MCF 10A (cell line): ENCODE measurements around the gene SRSF3. TPM values are rescaled to one million over a fixed set of nuclear protein-coding genes. Genes with fewer than 3 reads are reported as not detected.

Source experiments
- BruUV-seq: library from RNA; stranded (reverse); fragments of 400-500 nt; replicated peaks from 2 replicates; lab custom pipeline; 2021; lab: Mats Ljungman, UMichigan
- CTCF ChIA-PET: fragments of 300-600 bp; sonication (Branson Sonifier 250); formaldehyde crosslinking; extraction: SDS; loops from one replicate; lab custom pipeline; 2021; ENCODE audit warnings: antibody characterized with exemption, inconsistent platforms; lab: Yijun Ruan, JAX
- POLR2A ChIA-PET: fragments of 300-600, 350-650 bp; sonication (Branson Sonifier 250); formaldehyde crosslinking; extraction: SDS; loops from one replicate; lab custom pipeline; 2020; ENCODE audit warnings: antibody characterized with exemption, inconsistent platforms; lab: Yijun Ruan, JAX
- DNase-seq: peaks from one replicate; pipeline ENCODE4 v3.0.0-alpha.2; 2018; ENCODE audit not compliant: unreplicated experiment
- H3K27ac Mint-ChIP-seq: one replicate; pipeline ENCODE4 v1.8.0; 2022; ENCODE audit warnings: mild to moderate bottlenecking, low read depth, mixed read lengths; ENCODE audit not compliant: unreplicated experiment
- H3K27me3 Mint-ChIP-seq: one replicate; pipeline ENCODE4 v1.8.0; 2022; ENCODE audit warnings: mixed read lengths; ENCODE audit not compliant: insufficient read depth, unreplicated experiment
- H3K36me3 Mint-ChIP-seq: one replicate; pipeline ENCODE4 v1.8.0; 2022; ENCODE audit warnings: mild to moderate bottlenecking, moderate library complexity, mixed read lengths; ENCODE audit not compliant: insufficient read depth, unreplicated experiment
- H3K4me1 Mint-ChIP-seq: one replicate; pipeline ENCODE4 v1.8.0; 2022; ENCODE audit warnings: mixed read lengths; ENCODE audit not compliant: insufficient read depth, unreplicated experiment
- H3K4me3 Mint-ChIP-seq: one replicate; pipeline ENCODE4 v1.8.0; 2022; ENCODE audit warnings: mild to moderate bottlenecking, moderate library complexity, mixed read lengths; ENCODE audit not compliant: unreplicated experiment
- H3K9me3 Mint-ChIP-seq: one replicate; pipeline ENCODE4 v1.8.0; 2022; ENCODE audit warnings: mixed read lengths; ENCODE audit not compliant: unreplicated experiment
- intact Hi-C: fragments of 100-400 bp; cut with micrococcal nuclease; formaldehyde crosslinking; loops from 2 replicates; pipeline ENCODE4 v1.14.1; 2022
- total RNA-seq: library from RNA; stranded (reverse); gene quantifications from 2 replicates; pipeline ENCODE4 v1.2.3, GENCODE V29; 2022
- TF ChIP-seq, protein P1 (sequence below): fragments of 200-600 bp; IDR thresholded peaks from one replicate; pipeline ENCODE4 v1.8.0; 2022; ENCODE audit warnings: antibody characterized with exemption, mild to moderate bottlenecking; ENCODE audit not compliant: unreplicated experiment

Gene SRSF3
- total RNA-seq, 1 experiment from 2014 or later = 364 TPM

DNA sequence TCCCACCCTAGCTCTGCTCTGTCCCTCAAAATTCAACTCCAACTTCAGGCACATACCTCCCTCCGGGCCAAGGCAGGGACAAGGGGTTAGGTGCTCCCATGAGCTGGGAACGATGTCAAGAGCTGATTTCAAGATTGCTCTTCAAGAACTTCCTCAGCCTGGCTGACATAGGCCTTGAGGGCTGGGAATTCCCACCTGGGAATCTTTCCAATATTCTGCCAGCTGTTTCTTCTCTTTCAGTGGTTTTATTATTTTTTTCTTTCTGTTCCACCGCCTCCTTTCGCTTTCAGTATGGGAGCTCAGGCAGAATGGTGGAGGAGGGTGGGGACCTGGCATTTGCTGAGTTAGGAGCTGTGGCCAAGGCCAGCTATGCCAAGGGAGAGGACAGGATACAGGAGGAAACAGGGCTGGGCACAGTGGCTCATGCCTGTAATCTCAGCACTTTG lies 33.7 kb downstream of the SRSF3 start:
- Mint-ChIP-seq H3K27ac (peak overlapping the region; percentile 76), H3K27me3 (no peaks in the 10 kb centered on the region), H3K4me3 (no peak overlapping the region), H3K36me3 (peaks cover 5% of the 10 kb centered on the region), H3K4me1 (peaks cover 25% of the 10 kb centered on the region), H3K9me3 (no peaks in the 10 kb centered on the region)
- TF ChIP-seq, protein P1, sequence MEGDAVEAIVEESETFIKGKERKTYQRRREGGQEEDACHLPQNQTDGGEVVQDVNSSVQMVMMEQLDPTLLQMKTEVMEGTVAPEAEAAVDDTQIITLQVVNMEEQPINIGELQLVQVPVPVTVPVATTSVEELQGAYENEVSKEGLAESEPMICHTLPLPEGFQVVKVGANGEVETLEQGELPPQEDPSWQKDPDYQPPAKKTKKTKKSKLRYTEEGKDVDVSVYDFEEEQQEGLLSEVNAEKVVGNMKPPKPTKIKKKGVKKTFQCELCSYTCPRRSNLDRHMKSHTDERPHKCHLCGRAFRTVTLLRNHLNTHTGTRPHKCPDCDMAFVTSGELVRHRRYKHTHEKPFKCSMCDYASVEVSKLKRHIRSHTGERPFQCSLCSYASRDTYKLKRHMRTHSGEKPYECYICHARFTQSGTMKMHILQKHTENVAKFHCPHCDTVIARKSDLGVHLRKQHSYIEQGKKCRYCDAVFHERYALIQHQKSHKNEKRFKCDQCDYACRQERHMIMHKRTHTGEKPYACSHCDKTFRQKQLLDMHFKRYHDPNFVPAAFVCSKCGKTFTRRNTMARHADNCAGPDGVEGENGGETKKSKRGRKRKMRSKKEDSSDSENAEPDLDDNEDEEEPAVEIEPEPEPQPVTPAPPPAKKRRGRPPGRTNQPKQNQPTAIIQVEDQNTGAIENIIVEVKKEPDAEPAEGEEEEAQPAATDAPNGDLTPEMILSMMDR = no peak
- no TSS peak for BruUV-seq
- CTCF ChIA-PET = interaction anchor here (0.8 to 1.9 kb wide), 3 partner anchors 10 to 95 kb away, joined by 3 to 7 read pairs (median 3); no protein-coding TSS in a partner anchor
- POLR2A ChIA-PET = interaction anchor here (0.8 to 3.3 kb wide), 10 partner anchors 13 to 507 kb away, joined by 3 to 63 read pairs (median 8); partner anchors contain the start of gene CDKN1A
- DNase-seq = peak; percentile 70
- intact Hi-C loops = no loop called here

DNA sequence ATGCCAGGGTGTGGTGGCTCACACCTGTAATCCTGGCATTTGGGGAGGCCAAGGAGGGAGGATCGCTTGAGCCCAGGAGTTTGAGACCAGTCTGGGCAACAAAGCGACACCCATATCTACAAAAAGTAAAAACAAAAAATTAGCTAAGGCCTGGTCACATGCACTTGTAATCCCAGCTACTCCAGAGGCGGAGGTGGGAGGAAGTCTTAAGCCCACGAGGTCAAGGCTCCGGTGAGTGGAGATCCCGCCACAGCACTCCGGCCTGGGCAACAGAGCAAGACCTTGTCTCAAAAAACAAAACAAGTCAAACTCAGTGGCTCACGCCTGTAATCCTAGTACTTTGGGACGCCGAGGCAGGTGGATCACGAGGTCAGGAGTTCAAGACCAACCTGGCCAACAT lies 35.6 kb downstream of the SRSF3 start:
- Mint-ChIP-seq H3K36me3 (no peaks in the 10 kb centered on the region), H3K4me3 (no peak overlapping the region), H3K27me3 (no peaks in the 10 kb centered on the region), H3K27ac (no peak overlapping the region), H3K4me1 (peaks cover 13% of the 10 kb centered on the region), H3K9me3 (no peaks in the 10 kb centered on the region)
- POLR2A ChIA-PET = interaction anchor here (0.7 to 3.3 kb wide), 4 partner anchors 13 to 207 kb away, joined by 3 to 63 read pairs (median 10); partner anchors contain the start of gene CDKN1A
- CTCF ChIA-PET = interaction anchor here (0.6 to 1.9 kb wide), 5 partner anchors 10 to 50 kb away, joined by 3 to 7 read pairs (median 4); no protein-coding TSS in a partner anchor
- TF ChIP-seq, protein P1 = no peak
- no TSS peak for BruUV-seq
- DNase-seq = no peak
- intact Hi-C loops = no loop called here

DNA sequence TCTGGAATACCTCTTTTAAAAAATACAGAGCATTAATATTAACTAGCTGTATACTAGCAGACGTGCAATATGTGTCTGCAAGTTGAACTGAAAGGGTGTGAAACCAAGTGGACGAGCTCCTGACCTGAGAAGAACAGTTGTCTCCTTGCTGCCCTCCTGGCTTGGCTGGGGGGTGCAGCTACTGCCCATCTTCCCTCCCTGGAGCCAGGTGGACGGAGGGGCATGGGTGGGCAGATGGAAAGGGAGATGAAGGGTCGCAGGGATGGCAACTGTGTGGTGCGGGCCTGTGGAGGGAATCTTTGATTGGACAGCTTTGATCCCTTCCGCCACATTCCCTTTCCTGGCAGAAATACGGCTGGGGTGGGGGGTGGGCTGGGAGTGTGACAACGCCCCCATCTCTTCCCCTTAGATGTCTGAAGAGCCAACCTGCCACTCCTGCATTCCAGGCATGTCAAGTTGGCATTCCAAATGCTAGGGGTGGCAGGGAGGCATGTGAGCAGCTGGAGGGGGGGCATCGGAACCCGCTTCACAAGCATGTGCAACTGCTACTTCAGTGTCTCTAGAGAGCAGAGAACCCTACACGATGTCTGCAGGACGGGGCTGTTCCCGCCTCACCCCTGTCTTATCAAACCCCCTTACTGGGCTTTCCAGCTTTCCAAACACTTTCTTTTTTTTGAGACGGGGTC lies 37.3 kb downstream of the SRSF3 start:
- no peaks in the 10 kb centered on the region for H3K36me3 Mint-ChIP-seq
- no peak for DNase-seq
- no peaks in the 10 kb centered on the region for H3K9me3 Mint-ChIP-seq
- no peak overlapping the region for H3K4me3 Mint-ChIP-seq
- no TSS peak for BruUV-seq
- H3K27ac Mint-ChIP-seq = no peak overlapping the region
- peaks cover 17% of the 10 kb centered on the region for H3K4me1 Mint-ChIP-seq
- intact Hi-C loops = no loop called here
- no peaks in the 10 kb centered on the region for H3K27me3 Mint-ChIP-seq
- ChIA-PET POLR2A (interaction anchor here (0.6 kb wide), 1 partner anchor 209 kb away, joined by 3 read pairs; no protein-coding TSS in a partner anchor), CTCF (interaction anchor here (0.7 to 1.5 kb wide), 3 partner anchors 46 to 540 kb away, joined by 3 to 5 read pairs (median 4); no protein-coding TSS in a partner anchor)
- TF ChIP-seq, protein P1 = no peak

DNA sequence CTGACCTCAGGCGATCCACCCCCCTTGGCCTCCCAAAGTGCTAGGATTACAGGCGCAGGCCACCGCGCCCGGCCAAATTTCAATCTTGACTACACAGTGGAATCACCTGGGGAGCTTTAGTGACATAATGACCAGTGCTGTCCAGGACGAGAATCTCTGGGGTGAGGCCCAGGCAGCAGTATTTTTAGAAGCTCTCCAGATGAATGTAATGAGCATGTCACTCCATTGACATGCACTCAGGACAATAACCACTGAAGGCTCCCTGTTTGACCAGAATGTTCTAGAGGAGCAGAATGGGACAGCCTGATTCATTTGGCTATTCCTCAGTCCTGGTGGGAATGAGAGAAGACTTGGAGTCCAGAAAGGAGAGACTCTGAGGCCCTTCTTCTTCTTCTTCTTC lies 39.2 kb downstream of the SRSF3 start:
- CTCF ChIA-PET = interaction anchor here (0.6 to 1.7 kb wide), 5 partner anchors 9 to 131 kb away, joined by 3 to 5 read pairs (median 3); no protein-coding TSS in a partner anchor
- Mint-ChIP-seq H3K4me3 (no peak overlapping the region), H3K9me3 (no peaks in the 10 kb centered on the region), H3K27ac (no peak overlapping the region), H3K4me1 (peaks cover 6% of the 10 kb centered on the region), H3K36me3 (no peaks in the 10 kb centered on the region), H3K27me3 (no peaks in the 10 kb centered on the region)
- intact Hi-C loops = no loop called here
- POLR2A ChIA-PET = interaction anchor here (1.0 to 1.1 kb wide), 2 partner anchors 9 to 30 kb away, joined by 3 to 4 read pairs; no protein-coding TSS in a partner anchor
- TF ChIP-seq, protein P1 = no peak
- no TSS peak for BruUV-seq
- no peak for DNase-seq
